H54 (cell line): ENCODE measurements around the gene GABRB2.

ENCODE experiments used
- DNase-seq: peaks from one replicate; pipeline ENCODE4 v3.0.0; 2011; ENCODE audit warnings: low spot score, mixed read lengths; ENCODE audit not compliant: insufficient read length
- FAIRE-seq: peaks from 3 replicates; lab custom pipeline; 2011; peaks lifted over from hg19 to GRCh38; lab: Jason Lieb, UNC
- POLR2A ChIP-seq: IDR thresholded peaks from 2 replicates; pipeline ENCODE4 v1.6.1; 2011; ENCODE audit warnings: low read depth, mild to moderate bottlenecking, low read length

The GABRB2 gene

GRCh38 chr5:161421067-161421466 lies 125.5 kb downstream of the GABRB2 start:
- TF ChIP-seq POLR2A = no peak
- FAIRE-seq = no peak

DNA sequence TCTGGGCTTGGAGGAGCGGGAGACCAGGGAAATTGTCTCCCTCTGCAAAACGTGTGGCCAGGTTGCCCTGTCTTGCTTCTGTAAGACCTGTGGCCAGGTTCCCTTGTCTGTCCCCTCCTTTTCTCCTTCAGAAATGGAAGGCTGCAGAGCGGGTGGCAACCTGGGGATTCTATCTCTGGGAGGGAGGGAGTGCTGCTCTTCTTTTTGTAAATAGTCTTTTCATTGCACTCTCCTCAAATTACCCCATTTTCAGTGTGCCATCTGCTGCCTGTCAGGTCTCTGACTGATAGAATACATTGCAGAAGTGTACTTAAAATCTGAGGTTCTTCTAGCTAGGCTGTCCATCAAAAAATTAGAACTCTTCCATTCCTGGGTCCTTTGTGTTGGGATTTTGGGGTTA lies 126.0 kb downstream of the GABRB2 start:
- DNase-seq (no peak), FAIRE-seq (no peak)
- TF ChIP-seq POLR2A = no peak

More at GRCh38 chr5:161421067-161421466, 125.5 kb downstream of the GABRB2 start:
- no peak for DNase-seq

DNA sequence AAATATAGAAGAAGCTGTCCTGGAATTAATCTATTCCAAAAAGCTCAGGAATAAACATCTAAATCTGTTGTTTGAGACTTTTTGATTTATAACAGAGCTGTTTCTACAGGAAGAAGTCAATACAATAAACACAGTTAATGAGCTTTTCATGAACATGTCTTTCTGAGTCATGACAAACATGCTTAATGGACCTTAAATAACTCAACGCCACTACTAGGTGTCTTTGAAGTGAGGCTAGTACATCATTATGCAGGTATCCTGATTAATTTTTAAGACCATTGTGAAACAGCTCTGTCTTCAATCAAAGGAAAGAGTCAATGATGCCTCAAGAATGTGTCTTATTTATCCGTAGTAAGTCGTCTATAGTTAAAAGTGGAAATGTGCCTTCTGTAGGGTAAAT lies 131.6 kb downstream of the GABRB2 start:
- no peak for TF ChIP-seq POLR2A
- DNase-seq = no peak
- FAIRE-seq = no peak

GRCh38 chr5:161414037-161414436 lies 132.5 kb downstream of the GABRB2 start:
- DNase-seq (no peak), FAIRE-seq (no peak)
- no peak for TF ChIP-seq POLR2A

- no peak for TF ChIP-seq POLR2A
- FAIRE-seq = no peak
- DNase-seq = no peak
Observed at GRCh38 chr5:161412792-161413191, 133.7 kb downstream of the GABRB2 start.

- DNase-seq (no peak), FAIRE-seq (no peak)
- no peak for TF ChIP-seq POLR2A
Observed at GRCh38 chr5:161411156-161411555, 135.4 kb downstream of the GABRB2 start.

DNA sequence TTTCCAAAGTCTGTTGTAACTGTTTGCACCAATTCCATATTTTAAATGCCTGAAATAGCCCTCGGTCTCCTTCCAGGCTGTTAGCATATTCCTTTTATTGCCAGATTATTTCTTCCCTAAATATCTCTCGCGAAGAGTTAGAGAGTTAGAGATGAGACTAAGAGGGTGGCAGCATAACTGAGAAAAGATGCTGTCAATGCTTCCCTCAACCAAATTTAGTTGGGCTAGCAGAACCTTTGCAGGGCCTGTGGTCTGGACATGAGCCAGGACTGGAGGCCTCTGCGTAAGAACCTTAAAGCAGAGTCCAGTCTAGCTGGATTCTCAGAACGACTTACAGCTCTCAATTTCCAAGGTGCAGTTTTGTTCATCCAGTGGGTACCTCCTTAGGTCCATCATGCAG lies 135.9 kb downstream of the GABRB2 start:
- TF ChIP-seq POLR2A = no peak
- DNase-seq (no peak), FAIRE-seq (no peak)

DNA sequence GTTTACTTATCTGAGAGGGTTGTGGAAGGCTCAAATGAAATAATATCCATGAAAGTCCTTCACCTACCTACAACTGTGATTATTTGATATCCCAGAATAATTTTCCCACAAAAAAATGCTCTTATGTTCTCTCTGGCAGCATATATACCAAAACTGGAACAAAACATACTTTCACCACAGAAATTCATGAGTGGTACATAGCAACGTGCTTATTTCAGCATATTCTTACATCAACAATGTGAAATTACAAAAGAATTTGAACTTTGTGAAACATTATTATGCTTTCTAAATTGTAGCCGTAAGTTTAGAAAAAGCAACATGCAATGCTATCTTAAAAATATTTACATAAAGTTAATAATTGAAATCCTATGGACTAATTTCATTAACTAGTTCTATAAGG lies 137.1 kb downstream of the GABRB2 start:
- DNase-seq (no peak), FAIRE-seq (no peak)
- no peak for TF ChIP-seq POLR2A

- FAIRE-seq (no peak), DNase-seq (no peak)
- TF ChIP-seq POLR2A = no peak
Observed at GRCh38 chr5:161406880-161407279, 139.6 kb downstream of the GABRB2 start.

- DNase-seq (no peak), FAIRE-seq (no peak)
- no peak for TF ChIP-seq POLR2A
Observed at GRCh38 chr5:161403996-161404395, 142.5 kb downstream of the GABRB2 start.

- no peak for TF ChIP-seq POLR2A
- no peak for DNase-seq
- FAIRE-seq = no peak
Observed at GRCh38 chr5:161403121-161403520, 143.4 kb downstream of the GABRB2 start.

DNA sequence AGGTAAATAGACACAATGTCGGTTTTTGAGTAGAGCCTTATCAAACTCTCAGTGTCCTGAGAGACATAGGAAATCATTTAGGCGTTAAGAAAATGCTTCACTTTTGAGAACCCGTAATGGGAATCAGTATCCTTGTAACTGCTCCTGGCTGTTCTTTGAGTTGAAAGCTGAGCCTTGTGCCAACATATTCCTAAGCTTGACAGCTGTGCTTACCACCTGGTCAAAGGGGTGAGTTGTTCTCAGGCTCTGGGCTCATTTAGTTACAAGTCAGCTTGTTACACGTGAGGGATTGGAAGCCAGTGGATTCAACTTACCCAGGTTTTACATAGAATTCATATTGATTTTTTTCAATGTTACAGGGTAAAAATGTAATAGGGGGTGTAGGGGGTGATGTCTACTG lies 145.9 kb downstream of the GABRB2 start:
- no peak for FAIRE-seq
- no peak for TF ChIP-seq POLR2A
- no peak for DNase-seq

- no peak for TF ChIP-seq POLR2A
- DNase-seq = no peak
- no peak for FAIRE-seq
Observed at GRCh38 chr5:161399996-161400562, 146.4 kb downstream of the GABRB2 start.

- TF ChIP-seq POLR2A = no peak
- no peak for FAIRE-seq
- no peak for DNase-seq
Observed at GRCh38 chr5:161397448-161397847, 149.1 kb downstream of the GABRB2 start.

DNA sequence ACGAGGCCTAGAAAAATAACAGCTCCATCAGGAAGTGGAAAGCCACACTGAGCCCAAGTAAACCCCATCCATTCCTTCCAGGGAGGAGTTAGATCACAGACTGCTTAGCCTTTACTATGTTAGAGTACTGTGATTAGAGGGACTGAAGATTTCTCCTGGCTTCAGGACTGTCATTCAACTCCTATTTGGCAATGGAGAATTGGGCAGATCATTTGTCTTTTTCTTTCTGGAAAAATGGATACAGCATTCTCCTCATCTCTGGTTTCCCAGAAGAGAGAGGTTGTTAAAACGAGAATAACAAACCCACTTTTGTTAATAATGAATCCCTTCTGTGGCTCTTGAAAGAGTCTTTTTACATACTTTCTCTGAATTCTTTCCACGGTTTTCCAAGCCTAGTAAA lies 150.4 kb downstream of the GABRB2 start:
- TF ChIP-seq POLR2A = no peak
- FAIRE-seq (no peak), DNase-seq (no peak)
